D721Med (cell line): ENCODE measurements around the gene IL36RN.

Experiments used
- DNase-seq: peaks from one replicate; pipeline ENCODE4 v3.0.0; 2011; ENCODE audit warnings: low spot score; ENCODE audit not compliant: insufficient read length
- FAIRE-seq: peaks from 2 replicates; lab custom pipeline; 2011; peaks lifted over from hg19 to GRCh38; lab: Jason Lieb, UNC
- TF ChIP-seq, protein P1 (sequence below): IDR thresholded peaks from 2 replicates; pipeline ENCODE4 v1.5.1; 2012; ENCODE audit warnings: mild to moderate bottlenecking, control low read depth; ENCODE audit not compliant: insufficient read depth; ENCODE audit errors: missing control alignments

Gene IL36RN

DNA sequence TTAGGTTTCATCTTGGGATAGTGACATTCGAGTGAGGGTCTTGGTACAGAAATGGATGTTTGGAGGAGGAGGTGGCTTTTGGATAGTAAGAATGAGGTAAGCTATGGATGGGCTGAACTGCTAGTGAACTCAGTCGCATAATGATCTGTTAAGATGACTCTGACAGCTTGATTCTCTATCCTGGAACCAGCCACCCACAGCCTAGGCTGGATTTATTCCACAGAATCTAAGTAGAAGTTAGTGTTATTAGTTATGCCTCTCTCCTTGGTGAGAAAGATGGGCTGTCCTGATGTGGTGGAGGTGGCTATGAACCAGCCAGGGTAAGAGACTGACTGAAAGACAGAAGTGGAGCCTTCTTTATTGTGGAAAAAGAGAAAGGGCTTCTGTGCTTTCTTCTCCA lies 31.3 kb upstream of the IL36RN start:
- TF ChIP-seq, protein P1, sequence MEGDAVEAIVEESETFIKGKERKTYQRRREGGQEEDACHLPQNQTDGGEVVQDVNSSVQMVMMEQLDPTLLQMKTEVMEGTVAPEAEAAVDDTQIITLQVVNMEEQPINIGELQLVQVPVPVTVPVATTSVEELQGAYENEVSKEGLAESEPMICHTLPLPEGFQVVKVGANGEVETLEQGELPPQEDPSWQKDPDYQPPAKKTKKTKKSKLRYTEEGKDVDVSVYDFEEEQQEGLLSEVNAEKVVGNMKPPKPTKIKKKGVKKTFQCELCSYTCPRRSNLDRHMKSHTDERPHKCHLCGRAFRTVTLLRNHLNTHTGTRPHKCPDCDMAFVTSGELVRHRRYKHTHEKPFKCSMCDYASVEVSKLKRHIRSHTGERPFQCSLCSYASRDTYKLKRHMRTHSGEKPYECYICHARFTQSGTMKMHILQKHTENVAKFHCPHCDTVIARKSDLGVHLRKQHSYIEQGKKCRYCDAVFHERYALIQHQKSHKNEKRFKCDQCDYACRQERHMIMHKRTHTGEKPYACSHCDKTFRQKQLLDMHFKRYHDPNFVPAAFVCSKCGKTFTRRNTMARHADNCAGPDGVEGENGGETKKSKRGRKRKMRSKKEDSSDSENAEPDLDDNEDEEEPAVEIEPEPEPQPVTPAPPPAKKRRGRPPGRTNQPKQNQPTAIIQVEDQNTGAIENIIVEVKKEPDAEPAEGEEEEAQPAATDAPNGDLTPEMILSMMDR: no peak
- no peak for FAIRE-seq

DNA sequence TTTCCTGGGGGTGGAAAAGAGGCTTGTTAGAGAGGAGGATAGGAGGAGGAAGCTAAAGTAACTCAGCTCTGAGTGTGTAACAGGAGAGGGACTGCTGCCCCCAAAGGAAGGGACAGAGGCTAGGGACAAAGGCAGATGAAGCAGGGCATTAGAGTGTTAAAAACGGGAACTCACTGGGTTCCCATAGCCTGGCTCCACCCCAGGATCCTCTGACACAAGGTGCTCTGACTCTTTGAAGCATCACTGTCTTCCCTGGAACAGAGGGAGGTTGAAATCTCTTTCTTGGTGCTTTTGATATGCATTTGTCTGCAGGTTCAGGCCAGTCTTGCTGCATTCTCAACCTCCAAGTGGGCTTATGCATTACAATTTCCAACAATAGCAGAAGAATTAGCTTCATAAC lies 30.9 kb upstream of the IL36RN start:
- TF ChIP-seq, protein P1: no peak
- DNase-seq (no peak), FAIRE-seq (no peak)

More for the DNA sequence above, 31.3 kb upstream of the IL36RN start:
- no peak for DNase-seq

DNA sequence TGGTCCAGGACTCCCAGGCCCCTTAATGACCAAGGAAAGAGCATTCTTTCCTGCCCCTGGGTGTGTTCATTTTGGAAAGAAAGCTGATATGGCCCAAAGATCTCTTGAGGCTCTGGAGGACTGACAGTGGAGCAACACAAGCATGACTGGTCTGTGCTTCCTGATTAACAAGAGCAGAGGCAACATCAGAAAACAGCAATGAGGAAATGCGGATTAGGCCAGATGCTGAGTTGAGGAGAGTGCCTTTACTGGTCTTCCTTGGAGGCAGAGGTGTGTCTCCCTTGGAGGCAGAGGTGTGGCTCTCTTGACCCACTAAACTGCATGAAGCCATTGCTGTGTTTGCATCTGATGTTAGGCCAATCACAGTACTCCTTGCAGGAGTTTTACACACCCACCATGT lies 26.3 kb upstream of the IL36RN start:
- DNase-seq (no peak), FAIRE-seq (no peak)
- TF ChIP-seq, protein P1: no peak

DNA sequence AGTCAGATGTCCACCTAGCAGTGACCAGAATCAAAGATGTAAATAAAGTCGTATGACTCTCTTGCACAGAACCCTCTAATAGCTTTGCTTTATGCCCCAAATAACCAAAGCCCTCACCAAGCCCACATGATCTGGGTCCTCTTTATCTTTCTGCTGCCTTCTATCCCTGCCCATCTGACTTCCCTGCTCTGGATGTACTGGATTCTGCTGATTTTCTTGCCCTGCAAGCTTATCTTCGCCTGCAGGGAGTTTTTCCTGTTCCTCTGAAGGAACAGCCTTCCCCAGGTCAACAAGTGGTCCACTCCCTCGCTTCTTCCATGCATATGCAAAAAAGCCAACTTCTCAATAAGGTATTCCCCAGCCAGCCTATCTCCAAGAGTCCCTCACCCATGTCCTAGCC lies 25.0 kb upstream of the IL36RN start:
- TF ChIP-seq, protein P1: no peak
- FAIRE-seq (no peak), DNase-seq (no peak)

DNA sequence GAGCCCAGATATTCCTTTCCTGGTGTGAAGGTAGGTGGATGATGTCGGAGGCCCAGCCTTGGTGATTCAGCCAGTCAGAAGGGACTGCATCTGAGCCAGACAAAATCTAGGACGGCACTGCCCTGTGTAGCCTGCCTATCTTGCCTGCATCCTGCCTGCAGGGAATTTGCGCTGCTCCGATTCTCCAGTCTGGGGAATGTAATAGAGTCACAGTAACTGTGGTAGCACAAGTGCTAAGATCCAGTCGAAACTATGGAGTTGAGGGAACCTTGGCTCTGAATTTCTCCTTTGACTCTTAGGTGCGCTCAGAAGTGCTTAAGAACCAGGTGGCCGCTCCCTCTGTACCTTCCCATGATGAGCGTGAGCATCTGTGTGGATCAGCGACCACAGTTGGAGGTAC lies 22.2 kb upstream of the IL36RN start:
- DNase-seq (no peak), FAIRE-seq (no peak)
- TF ChIP-seq, protein P1: no peak

DNA sequence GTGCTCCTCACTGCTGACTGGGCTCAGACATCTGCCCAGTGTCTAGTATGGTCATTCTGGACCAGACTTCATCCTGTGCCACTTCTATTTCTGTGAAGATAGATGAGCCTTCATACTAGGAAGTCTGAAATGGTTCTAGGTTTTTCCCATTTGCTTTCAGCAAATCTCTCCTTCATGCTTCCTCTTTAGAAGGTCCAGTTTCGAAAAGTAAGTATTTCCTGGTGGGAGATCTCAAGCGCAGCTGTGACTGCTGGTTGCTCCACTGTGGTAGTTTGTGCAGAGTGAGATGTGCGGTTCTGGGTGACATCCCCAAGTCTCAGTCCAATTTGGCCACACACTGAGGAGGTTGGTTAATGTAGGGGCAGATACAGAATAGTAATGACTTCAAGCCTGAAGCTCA lies 20.7 kb upstream of the IL36RN start:
- no peak for FAIRE-seq
- no peak for DNase-seq

DNA sequence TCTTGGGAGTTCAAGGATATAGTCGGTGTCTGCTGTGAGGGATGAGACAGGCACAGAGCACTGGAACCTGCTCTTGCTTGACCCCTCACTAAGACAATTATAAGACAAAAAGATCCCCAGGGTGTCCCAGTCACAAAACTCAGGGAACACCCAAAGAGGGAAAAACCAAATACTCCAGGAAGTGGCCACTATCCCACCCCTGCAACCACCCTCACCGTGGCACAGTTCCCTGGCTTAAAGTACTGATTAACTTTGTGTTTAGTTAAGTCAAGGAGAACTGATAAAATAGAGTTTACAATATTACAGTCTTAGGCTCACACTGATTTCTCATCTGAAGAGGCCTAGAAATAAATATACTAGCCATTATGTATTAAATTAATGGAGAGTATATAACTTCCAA lies 19.8 kb upstream of the IL36RN start:
- TF ChIP-seq, protein P1: no peak
- FAIRE-seq (no peak), DNase-seq (no peak)

More for the DNA sequence above, 20.7 kb upstream of the IL36RN start:
- TF ChIP-seq, protein P1: no peak
